DLD1 (cell line): ENCODE measurements around the gene LRRFIP2.
"Not testable (repeated sequence)": the region's sequence is repeated elsewhere in the genome, so short reads cannot be mapped to it uniquely, and the experiment has no call there.

Source experiments
- in situ Hi-C: cut with HindIII; loops from 2 replicates; pipeline ENCODE4 v1.10.0; 2017; ENCODE audit warnings: low sequenced_read_pairs

The LRRFIP2 gene

DNA sequence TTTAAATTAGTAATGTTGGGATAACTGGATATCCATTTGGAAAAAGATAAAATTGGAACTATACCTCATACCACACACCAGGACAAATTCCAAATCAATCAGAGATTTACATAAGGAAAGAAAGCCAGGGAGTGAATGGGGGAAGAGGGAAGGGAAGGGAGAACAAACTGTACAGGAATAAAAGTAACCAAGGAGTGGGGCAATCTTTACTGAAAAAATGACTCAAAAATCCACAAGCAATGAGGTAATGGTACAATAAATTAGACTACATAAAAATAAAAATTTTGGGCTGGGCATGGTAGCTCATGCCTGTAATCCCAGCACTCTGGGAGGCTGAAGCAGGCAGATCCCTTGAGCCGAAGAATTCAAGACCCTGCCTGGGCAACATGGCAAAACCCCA, 98.4 kb downstream of the LRRFIP2 start:
- in situ Hi-C loops = no loop called here

DNA sequence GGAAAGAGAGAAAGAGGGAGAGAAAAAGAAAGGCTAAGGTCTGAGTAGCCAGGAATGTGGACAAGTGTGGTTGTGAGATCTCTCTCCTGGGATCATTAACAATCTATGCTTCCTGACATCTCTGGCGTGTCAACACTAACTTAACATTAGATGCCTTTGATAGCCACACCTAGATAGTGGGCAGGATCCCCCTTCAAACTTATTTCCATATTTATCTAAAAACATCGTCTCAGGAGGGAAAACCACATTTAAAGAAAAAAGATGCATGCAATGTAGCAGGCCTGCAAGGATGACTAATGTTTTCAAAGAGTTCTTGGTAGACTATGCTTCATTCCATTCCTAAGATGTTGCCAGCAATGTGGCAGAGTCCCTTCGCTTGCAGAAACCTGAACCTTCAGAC, 100.2 kb downstream of the LRRFIP2 start:
- in situ Hi-C loops = no loop called here

DNA sequence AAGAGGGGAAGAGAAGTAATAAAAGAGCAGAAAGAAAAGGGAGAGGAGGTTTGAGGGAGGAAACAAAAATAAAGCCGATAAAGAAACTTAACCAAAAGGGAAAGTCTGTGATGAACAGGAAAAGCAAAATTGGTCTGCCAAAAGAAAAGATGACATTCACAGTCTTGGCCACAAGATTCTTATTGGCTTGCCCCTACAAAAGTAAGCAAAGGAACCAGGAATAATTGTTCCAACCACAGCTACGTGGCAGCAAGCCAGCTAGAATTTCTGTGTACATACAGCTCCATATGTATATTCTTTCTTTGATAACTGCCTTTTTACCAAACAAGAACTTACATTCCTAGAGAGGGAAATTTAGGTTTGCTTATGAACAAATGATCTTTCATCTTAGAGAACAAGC, 101.5 kb downstream of the LRRFIP2 start:
- in situ Hi-C loops = no loop called here

DNA sequence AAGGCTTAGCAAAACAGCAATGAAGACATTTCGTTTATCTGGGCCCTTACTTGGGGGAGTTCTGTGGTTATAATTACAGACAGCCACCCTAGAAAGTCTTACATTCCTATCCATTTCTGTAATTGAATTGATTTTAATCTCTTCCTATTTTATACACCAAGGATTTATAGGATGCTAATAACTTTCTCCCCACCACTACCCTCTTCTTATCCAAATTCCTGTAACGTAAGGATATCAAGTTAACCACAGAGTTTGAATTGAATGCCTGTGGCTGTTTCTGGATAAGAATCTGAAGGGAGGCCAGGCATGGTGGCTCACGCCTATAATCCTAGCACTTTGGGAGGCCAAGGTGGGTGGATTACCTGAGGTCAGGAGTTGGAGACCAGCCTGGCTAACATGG, 102.5 kb downstream of the LRRFIP2 start:
- in situ Hi-C loops = no loop called here

DNA sequence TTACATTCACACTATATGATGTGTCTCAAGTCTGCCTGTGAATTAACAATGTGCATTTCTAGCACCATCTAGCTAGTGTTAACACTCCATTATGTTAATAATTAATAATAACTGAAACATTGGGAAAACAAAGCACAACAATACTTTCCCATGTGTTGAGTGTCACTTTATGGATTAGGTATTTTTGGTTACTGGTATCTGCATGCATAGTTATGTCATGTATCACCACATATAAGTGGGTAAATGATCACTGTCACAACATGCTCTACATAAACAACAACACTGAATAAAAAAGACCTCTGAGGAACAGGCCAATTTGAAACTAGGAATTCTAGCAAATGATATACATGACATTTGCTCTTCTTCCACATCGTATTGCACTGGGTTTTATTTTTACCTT, 106.4 kb downstream of the LRRFIP2 start:
- in situ Hi-C loops = no loop called here

DNA sequence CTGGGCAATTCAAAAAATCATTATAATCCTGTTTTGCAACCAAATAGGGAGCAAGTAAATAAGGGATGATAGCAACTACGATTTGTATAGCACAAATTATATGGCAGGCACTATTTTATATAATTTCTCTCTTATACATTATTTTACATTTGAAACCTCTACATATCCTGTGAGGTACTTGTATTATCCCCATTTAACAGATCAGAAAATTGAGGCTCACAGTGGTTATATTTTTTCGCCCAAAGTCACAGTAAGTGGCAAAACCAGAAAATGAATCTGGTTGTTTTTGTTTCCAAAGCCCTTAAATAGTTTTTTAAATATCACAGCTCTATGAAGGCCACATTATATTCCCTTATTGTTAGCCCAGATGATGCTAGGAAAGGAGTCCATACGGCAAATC, 106.8 kb downstream of the LRRFIP2 start:
- in situ Hi-C loops = no loop called here

DNA sequence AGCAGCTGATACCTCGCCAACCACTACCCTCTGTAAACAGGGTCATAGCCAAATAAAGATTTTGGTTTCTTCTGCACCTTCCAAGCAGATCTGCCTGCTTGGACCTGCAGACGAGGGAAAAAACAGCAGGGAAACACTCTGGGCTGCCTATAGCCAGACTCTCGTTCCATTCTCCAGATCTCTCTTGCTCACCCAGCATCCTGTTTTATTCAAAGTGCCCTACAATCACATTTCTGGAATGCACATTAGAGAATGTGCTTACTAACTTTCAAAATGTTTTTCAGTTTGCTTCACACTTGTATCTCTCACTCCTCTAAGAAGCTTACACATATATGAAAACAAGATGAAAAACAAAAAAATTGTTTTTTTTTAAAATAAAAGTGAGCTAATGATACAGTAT, 109.6 kb downstream of the LRRFIP2 start:
- in situ Hi-C loops = no loop called here

DNA sequence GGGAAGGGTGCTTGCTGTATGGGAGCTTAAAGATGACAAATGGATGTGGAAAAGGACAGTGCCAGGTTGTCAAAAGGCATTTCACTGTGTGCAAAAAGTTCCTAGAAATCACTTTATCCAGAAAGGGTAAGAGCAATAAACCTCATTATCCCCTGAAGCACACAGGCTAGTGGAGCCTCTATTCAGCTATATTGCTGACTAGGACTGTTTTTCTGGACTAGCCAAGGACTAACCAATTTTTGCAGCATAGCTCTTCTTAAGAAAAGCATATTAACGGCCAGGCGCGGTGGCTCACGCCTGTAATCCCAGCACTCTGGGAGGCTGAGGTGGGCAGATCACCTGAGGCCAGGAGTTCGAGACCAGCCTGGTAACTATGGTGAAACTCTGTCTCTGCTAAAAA, 116.3 kb downstream of the LRRFIP2 start:
- in situ Hi-C loops = no loop called here

DNA sequence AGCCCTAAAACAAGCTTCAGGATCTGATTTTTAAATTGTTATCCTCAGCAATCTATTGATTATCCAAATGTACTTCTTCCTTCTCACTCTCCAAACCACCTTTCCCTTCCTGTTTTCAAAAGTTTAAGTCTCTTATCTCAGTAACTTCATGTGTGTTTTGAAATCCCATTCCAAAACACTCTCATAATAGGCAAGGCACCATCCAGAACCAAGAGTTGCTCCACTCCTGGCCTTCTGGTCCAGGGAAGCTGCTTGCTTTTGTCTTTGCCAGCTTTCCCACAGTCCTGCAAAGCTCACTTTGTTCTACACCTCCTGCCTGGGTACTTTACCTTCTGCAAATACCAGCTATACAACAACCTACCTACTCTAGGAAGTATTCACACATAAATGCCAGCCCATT, 117.6 kb downstream of the LRRFIP2 start:
- in situ Hi-C loops = no loop called here

DNA sequence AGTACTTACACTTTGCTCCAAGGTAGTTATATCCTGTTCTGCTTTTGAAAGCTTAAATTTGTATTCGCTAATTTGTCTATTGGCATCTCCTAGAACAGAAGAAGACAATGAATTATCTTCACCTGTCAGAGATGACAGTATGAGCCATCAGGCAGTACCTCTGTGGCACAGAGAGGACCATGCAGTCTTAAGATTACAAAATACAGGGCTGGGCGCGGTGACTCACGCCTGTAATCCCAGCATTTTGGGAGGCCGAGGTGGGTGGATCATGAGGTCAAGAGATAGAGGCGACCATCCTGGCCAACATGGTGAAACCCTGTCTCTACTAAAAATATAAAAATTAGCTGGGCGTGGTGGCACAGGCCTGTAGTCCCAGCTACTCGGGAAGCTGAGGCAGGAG, 119.3 kb downstream of the LRRFIP2 start:
- in situ Hi-C loops = not testable (repeated sequence)

DNA sequence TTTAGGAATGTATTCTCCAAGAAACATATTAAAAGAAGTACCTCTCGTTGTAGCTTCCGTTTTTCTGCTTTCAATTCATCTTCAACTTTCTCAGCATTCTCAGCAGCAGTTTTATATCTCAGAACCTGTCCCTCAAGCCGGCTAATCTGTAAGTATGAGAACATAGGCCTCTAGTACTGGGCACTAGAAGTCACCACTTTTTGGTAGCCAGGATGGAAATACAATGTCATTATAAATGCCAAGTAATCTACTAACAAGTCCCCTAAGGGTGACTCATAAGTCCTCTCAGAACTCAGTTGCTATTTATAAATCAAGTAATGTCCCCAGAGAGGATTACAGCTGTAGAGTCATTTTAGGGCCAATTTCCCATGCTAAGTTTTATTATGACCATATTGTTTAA, 120.0 kb downstream of the LRRFIP2 start:
- in situ Hi-C loops = no loop called here

DNA sequence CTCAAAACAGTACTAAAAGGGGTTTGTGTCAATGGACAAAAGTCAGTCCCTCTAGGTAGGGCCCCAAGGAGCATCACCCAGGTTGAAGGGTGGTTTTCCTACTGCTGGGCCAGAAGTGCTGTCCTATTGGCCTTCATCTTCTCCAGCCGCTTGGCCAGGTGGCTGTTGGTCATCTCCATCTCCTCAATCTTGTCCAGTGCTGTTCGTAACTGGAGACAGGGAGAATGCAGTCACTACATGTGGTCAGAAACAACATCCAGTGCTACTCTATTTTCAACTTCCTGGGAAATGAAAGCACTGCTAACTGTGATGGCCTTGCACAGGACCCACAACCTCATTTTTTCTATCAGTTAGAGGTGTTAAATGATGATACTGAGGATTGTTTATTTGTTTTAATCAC, 120.6 kb downstream of the LRRFIP2 start:
- in situ Hi-C loops = no loop called here

DNA sequence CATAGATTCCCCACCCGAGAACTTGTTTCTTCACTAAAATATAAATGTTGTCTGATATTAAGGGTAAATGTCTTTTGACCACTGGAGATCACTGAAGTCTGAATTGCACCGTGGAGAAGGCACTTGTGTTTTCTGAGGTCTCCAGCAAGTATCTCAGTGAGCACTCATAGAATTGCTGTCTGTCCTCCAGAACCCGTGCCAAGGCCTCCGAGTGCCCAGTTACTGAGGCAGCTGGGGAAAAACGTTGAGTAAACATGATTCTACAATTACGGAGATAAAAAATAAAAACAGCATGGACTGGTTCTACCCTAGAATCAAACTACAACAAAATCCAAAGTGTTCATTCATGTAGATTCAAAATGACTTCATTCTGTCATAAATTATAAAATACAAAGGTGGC, 121.0 kb downstream of the LRRFIP2 start:
- in situ Hi-C loops = no loop called here

DNA sequence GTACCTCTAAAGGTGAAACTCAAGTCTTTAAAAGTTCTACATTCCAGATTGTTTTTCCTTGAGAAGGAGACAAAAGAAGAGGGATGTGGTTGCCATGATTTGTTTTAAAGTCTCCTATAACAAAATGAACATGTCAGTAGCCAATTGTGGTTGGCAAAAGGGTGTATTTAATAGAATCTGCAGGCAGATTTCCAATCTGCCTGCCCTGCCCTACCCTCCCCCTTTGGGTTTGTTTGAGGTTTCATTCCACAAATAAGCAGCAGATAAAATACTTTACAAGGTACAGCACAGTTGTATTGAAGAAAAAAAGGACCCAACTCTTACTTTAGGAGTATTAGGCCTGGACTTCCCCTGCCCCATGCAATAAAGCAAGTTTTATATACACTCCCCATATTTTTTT, 121.5 kb downstream of the LRRFIP2 start:
- in situ Hi-C loops = no loop called here

DNA sequence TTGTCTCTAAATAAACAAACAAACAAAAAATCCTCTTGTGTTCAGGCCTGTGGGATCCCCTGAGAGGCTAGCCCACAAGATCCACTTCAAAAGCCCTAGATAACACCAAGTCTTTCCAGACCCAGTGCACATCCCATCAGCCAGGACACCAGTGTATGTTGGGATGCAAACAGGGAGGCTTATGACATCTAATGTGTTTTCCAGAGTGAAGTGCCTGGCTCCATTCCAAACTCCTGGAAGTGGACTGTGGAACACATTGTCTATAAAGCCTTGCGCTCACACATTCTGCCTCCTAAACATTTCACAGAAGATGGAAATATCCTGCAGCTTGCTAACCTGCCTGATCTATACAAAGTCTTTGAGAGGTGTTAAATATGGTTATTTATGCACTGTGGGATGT, 124.1 kb downstream of the LRRFIP2 start:
- in situ Hi-C loops = no loop called here

DNA sequence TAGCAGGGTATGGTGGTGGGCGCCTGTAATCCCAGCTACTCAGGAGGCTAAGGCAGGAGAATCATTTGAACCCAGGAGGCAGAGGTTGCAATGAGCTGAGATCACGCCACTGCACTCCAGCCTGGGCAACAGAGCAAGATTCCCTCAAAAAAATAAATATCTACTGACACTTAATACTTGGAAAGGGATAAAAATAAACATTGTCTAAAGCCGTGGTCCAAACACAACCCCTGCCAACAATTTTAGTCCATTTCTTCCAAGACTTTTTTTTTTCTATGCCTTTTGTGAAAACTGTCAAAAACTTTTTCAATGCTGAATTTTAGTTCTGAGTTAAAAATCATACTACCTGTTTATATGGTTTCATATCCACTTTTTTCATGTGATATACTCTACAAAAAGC, 131.7 kb downstream of the LRRFIP2 start:
- in situ Hi-C loops = not testable (repeated sequence)

DNA sequence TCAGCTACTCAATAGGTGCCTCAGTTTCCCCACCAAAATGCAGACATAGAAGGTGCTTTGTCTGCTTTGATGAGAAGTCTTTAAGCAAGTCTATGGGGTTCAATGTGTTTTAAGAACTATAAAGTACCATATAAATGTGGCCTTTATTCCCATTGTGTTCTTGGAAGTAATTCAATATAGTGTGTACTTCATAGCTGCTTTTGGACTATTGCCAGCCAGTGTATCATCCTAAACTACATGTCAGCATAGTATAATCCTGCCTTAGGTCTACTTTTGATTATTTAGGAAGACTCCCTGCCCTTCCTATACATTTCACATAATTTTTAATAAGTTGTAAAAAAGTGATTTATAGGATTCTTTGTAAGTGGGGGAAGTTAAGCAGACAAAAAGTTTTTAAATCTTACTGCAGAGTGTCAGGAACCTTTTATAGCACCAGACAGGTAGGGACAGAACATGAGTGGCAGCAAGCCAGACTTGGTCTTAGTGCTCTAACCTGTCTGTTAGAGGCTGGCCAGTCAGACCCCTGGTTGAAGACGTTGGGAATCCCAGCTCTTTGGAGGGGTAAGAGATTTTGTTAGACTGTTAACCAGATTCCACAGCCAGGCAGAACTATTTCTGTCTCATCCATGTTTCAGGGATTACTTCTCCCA, 132.7 kb downstream of the LRRFIP2 start:
- in situ Hi-C loops = no loop called here

DNA sequence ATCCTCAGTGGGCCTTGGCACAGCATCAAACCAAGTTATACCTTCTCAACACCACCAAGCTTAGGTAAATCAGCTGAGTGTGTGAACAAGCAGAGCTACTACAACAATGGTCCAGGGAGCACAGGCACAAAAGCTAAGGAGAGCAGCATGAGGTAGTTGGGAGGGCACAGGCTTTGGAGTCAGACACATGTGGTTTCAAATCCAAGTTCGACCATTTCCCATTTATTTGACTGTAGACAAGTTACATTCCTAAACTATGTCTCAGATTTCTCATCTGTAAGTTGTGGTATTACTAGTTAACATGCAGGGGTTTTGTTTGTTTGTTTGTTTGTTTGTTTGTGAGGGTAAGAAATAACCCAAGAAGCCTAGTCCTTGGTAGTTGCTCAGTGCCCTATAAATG, 134.2 kb downstream of the LRRFIP2 start:
- in situ Hi-C loops = no loop called here

DNA sequence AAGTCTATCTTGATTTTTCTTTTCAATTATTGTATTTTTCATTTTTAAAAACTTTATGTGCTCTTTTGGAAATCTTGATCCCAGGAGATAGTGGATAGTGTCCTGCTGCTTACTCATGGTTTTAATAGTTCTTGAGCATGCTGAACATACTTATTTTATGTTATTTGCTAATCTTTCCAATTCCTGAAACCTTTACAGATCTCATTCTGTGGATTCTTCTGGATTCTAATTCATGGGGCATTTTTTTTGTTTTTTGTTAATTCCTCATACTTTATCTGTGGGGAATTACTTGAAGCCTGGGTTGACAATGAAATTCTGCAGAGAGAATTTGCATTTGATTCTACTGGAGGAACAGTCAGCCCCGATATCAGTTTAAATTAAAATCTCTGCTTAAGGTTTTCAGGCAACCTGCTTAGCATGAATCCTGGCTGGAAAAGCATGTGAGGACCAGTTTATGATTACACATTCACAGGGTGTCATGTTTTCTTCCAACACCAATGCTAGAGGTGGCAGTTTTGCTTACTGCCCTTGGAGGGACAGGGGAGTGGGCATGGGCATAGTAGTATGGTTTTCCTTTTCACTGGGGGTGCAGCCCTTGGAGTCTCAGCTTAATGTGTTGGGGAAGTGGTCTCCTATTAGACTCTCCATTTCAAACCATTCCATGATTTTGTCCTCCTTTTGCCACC, 135.1 kb downstream of the LRRFIP2 start:
- in situ Hi-C loops = no loop called here

DNA sequence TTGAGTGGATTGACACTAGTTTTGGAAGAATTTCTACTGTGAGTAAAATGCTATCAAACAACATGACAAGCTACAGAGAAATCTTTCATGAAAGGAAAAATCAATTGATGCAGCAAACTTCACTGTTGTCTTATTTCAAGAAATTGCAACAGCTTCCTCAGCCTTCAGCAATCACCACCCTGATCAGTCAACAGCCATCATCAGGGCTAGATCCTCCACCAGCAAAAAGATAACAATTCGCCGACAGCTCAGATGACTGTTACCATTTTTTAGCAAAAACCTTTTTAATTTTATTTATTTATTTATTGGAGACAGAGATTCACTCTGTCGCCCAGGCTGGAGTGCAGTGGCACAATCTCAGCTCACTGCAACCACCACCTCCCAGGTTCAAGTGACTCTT, 137.0 kb downstream of the LRRFIP2 start:
- in situ Hi-C loops = no loop called here

DNA sequence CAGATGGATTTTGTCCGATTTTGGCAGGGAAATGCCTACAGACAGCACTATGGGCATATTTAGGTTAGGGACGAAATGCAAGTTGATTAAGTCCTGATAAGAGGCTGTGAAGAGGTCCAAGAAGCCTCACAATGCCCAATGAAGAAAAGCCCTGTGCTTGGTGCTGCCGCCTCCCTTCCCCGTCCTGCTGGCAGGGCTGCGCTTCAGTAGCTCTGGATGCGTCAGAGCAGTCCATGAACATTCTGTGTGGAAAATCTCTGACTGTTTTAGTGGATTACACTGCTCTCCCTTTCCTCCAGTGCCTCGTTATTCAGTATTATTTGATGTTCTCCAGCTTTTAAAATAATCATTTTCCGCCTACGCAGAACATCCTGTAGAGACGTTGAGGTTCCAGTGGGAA, 141.4 kb downstream of the LRRFIP2 start:
- in situ Hi-C loops = no loop called here

DNA sequence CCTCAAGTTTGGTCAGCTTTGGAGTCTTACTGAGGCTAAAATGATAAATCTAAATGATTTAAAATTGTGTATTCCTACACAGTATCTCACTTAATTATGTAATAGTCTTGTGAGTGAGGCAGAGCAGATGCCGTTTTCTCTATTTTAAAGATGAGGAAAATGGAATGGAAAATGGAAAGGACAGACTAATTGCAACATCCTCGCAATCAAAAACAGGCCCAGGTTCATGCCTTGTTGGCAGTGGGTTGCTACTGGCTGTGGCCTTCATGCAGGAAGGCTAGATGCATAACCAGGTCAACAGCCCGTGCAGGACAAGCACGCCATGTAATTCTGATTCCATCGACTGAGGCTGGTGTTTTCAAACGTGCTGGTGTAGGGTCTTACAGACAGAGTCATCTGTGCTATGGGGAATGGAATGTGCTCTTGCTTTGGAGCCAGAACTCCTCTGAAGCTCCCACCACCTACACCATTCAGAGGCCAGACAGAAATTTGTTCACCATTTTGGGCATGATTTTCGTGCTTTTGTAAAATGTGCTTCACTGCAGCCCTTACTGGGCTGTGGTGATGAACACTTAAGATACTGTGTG, 143.2 kb downstream of the LRRFIP2 start:
- in situ Hi-C loops = no loop called here

DNA sequence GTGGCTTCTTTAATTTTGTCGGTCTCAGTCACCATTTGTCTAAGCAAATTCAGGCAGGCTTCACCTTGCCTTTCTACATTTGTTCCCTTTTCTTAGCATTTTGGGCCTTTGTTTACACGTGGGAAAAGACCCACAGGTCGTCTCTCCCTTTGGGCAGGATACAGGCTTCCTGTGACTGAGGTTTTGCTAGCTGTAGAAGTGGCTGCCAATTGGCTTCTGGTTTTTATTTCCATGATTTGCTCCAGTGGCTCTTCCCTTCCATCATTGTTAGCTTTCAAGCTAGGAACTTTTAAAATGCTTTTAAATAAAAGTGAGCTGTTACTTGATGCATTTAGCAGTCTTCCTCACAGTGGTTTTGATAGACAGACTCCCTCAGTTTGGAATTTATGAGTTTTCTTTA, 143.8 kb downstream of the LRRFIP2 start:
- in situ Hi-C loops = no loop called here
